Psoas muscle (tissue), 8 donors: ENCODE data around the gene OSBPL9. TPM values are rescaled to one million over a fixed set of nuclear protein-coding genes. Genes with fewer than 3 reads are reported as not detected.
"Not testable (repeated sequence)": the region's sequence is repeated elsewhere in the genome, so short reads cannot be mapped to it uniquely, and the experiment has no call there.

ENCODE experiments used
- ATAC-seq, 4 donors: fragments of 200-7000 bp; cut with Tn5 transposase; one replicate each; pipeline ENCODE4 v1.9.1; 2020; ENCODE audit warnings: moderate library complexity in 3 of 4, mild to moderate bottlenecking in 2 of 4
- DNase-seq, 2 donors: peaks; one replicate each; pipeline ENCODE4 v3.0.0-alpha.2; 2020
- H3K27ac ChIP-seq: fragments of 200-600 bp; one replicate; pipeline ENCODE4 v1.8.0; 2022
- H3K27me3 ChIP-seq, 3 donors: fragments of 200-600 bp in 1 of 3; one replicate each; pipeline versions ENCODE4 v1.6.1 to v1.8.0; 2013 to 2022; ENCODE audit warnings: low read length in 2 of 3, mild to moderate bottlenecking in 2 of 3, moderate library complexity in 1 of 3; ENCODE audit not compliant: insufficient read depth in 3 of 3
- H3K36me3 ChIP-seq, 2 donors: fragments of 200-600 bp in 1 of 2; one replicate each; pipeline versions ENCODE4 v1.6.1 to v1.8.0; 2013 to 2022; ENCODE audit warnings: low read depth in 1 of 2, mild to moderate bottlenecking in 1 of 2, moderate library complexity in 1 of 2; ENCODE audit not compliant: insufficient read depth in 1 of 2
- H3K4me1 ChIP-seq: fragments of 200-600 bp; one replicate; pipeline ENCODE4 v1.8.0; 2022
- H3K4me3 ChIP-seq: fragments of 200-600 bp; one replicate; pipeline ENCODE4 v1.8.0; 2022; ENCODE audit warnings: mild to moderate bottlenecking
- H3K9me3 ChIP-seq: fragments of 200-600 bp; one replicate; pipeline ENCODE4 v1.8.0; 2022
- WGBS, 3 donors: extraction: QIAGEN DNeasy Blood & Tissue Kit; methylation state at CpG; one replicate each; pipeline versions ENCODE4 v1.1.6 to v1.1.7; 2013; 5-methylcytosine and 5-hydroxymethylcytosine counted together
- intact Hi-C, 2 donors: fragments of 100-400 bp; cut with DNase I; formaldehyde crosslinking; loops; one replicate each; pipeline versions ENCODE4 v1.11.0 to v1.14.2; 2022
- polyA plus RNA-seq, 3 donors: library from polyadenylated mRNA; stranded (reverse); fragments of 200-250 nt; gene quantifications; one replicate each; pipeline ENCODE4 v1.2.3, GENCODE V29; 2013
- total RNA-seq, 4 donors: library from RNA; stranded (reverse); fragmentation: NEBNext Ultra II Directional in 2 of 4; extraction: Animal tissue kit (Norgen Biotek cat#: 25700) in 2 of 4; gene quantifications; one replicate each; pipeline versions ENCODE4 v1.2.1 to v1.2.4, GENCODE V29; 2021 to 2023
- TF ChIP-seq, protein P1 (sequence below): fragments of 200-600 bp; IDR thresholded peaks from one replicate; pipeline ENCODE4 v1.8.0; 2022; ENCODE audit warnings: antibody characterized with exemption
- donor health status: healthy with polysubstance abuse.
- donor health status: DM: no; HTN: no; CAD: no; lungs with moderate emphysema.
- donor health status: Bipolar disorder and iron deficiency.
- donor health status: healthy.
- donor health status: DM: yes; HTN: yes; CAD: no.
- donor health status: DM: no; HTN: no; CAD: no.
- donor health status: DM: no; HTN: no; CAD: no.
- donor health status: DM: yes; HTN: yes; CAD: no.

Gene OSBPL9
- total and polyA plus RNA-seq, 7 donors = 15.6 to 141 (median 60.6) TPM

DNA sequence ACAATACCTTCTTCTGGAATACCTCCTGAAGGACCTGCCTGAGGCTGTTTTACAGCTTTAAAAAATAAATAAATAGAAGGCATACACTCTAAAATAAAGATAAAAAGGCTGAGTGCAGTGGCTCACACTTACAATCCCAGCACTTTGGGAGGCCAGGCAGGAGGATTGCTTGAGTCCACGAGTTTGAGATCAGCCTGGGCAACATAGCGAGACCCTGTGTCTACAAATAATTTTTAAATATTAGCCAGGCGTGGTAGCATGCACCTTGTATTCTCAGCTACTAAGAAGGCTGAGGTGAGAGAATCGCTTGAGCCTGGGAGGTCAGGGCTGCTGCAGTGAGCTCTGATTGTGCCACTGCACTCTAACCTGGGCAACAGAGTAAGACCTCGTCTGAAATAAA, 75.0 kb downstream of the OSBPL9 start:
- Histone ChIP-seq H3K27me3 (no peaks in the 10 kb centered on the region), H3K4me1 (peaks cover 85% of the 10 kb centered on the region), H3K36me3 (peaks cover 0 to 4% of the 10 kb centered on the region in 2 donors), H3K9me3 (no peaks in the 10 kb centered on the region), H3K27ac (no peak overlapping the region), H3K4me3 (no peak overlapping the region)
- TF ChIP-seq, protein P1, sequence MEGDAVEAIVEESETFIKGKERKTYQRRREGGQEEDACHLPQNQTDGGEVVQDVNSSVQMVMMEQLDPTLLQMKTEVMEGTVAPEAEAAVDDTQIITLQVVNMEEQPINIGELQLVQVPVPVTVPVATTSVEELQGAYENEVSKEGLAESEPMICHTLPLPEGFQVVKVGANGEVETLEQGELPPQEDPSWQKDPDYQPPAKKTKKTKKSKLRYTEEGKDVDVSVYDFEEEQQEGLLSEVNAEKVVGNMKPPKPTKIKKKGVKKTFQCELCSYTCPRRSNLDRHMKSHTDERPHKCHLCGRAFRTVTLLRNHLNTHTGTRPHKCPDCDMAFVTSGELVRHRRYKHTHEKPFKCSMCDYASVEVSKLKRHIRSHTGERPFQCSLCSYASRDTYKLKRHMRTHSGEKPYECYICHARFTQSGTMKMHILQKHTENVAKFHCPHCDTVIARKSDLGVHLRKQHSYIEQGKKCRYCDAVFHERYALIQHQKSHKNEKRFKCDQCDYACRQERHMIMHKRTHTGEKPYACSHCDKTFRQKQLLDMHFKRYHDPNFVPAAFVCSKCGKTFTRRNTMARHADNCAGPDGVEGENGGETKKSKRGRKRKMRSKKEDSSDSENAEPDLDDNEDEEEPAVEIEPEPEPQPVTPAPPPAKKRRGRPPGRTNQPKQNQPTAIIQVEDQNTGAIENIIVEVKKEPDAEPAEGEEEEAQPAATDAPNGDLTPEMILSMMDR = no peak
- intact Hi-C loops = no loop called here
- WGBS, 3 donors = 89 to 92% (median 91%) methylated on average over 5 of the region's 5 CpGs
- ATAC-seq (no peak), DNase-seq (no peak)

DNA sequence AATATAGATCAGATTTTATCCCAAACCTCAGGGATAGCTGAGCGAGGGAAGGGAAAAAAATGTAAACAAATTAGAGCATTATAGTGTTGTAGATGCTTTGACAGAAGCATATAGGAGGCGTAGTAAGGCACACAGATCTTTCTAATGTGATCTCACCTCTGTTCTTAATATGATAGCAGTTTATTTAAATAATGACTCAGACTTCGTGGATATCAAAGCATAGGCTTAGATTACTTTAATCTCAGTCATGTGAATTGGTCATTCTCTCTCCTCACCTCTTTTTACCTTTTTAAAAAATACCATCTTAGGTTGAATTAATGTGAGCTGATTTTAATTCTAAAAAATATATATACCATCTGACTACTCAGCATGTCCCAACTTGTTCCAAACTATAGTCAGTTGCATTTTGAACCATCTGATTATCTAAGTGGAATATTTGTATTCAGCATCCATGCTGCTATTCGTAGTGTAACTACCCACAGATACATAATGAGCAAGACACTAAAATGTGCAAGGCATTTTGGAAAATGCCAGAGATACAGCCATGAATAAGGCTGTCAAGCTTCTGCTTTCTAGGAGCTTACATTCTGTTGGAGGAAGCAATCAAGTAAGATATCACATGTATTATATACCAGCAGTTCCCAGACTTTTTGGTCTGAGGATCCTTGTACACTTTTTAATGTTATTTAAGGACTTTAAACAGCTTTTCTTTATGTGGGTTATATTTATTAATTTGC, 76.7 kb downstream of the OSBPL9 start:
- intact Hi-C loops = no loop called here
- Histone ChIP-seq H3K27ac (peak overlapping the region; percentile 44), H3K36me3 (peaks cover 0 to 4% of the 10 kb centered on the region in 2 donors), H3K4me3 (no peak overlapping the region), H3K9me3 (no peaks in the 10 kb centered on the region), H3K4me1 (peaks cover 80% of the 10 kb centered on the region), H3K27me3 (no peaks in the 10 kb centered on the region)
- TF ChIP-seq, protein P1 = no peak
- 58 to 73% (median 65%) methylated on average over 4 of the region's 4 CpGs for WGBS, 3 donors
- peak in 3 of 4 donors; percentile 36 to 49 (median 45) for ATAC-seq
- no peak for DNase-seq

DNA sequence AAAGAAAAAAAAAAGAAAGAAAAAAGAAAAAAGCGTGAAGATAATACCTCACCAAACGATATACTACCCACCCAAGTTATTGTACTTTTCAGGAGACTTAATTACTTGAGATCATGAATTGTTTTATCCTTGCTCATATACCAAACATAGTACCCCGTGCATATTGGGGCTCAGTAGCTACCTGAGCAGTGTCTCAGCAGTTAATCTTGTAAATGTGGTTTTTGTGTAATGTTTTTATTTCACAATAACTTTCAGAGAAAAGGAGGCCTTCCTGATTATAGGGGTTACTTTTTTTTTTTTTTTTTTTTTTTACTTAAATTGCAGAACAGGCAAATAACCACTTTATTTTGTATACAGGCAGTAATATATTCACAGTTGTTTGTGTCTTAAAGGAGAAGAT, 80.3 kb downstream of the OSBPL9 start:
- no peak overlapping the region for H3K27ac ChIP-seq
- 89 to 95% (median 92%) methylated on average over 3 of the region's 3 CpGs for WGBS, 3 donors

DNA sequence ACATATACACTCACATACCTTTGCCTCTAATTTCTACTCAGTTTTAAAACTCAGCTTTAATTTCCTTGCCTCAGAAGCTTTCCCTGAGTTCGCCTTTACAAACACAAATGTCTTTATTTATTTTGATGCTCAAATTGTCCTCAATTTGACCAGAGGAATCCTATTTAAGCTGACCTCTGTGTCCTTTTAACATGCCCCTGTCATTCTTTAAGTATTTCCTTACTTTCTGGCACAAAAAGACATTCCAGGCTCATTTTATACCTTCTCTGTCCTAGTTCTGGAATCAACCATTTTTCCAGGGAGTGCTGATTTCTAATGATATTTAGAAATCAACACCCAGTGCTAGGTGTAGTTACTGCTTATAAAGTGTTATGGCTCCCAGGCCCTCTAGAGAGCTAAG, 82.5 kb downstream of the OSBPL9 start:
- WGBS, 3 donors = 65 to 84% (median 77%) methylated on average over 1 of the region's 1 CpG
- H3K27me3 ChIP-seq = no peaks in the 10 kb centered on the region
- no peak overlapping the region for H3K27ac ChIP-seq
- no peaks in the 10 kb centered on the region for H3K36me3 ChIP-seq
- intact Hi-C loops = loop anchor here in 1 of 2 donors (5.0 kb wide), 1 partner anchor 33 kb away; no protein-coding TSS in a partner anchor
- TF ChIP-seq, protein P1 = no peak
- no peaks in the 10 kb centered on the region for H3K9me3 ChIP-seq
- peaks cover 25% of the 10 kb centered on the region for H3K4me1 ChIP-seq
- DNase-seq (no peak), ATAC-seq (peak in 1 of 4 donors; percentile 20)
- no peak overlapping the region for H3K4me3 ChIP-seq

More for the DNA sequence above, 80.3 kb downstream of the OSBPL9 start:
- Histone ChIP-seq H3K4me1 (peaks cover 45% of the 10 kb centered on the region), H3K9me3 (no peaks in the 10 kb centered on the region), H3K4me3 (no peak overlapping the region), H3K27me3 (no peaks in the 10 kb centered on the region), H3K36me3 (no peaks in the 10 kb centered on the region)
- DNase-seq (no peak), ATAC-seq (no peak)
- intact Hi-C loops = loop anchor here in 1 of 2 donors (5.0 kb wide), 1 partner anchor 35 kb away; no protein-coding TSS in a partner anchor
- TF ChIP-seq, protein P1 = no peak

DNA sequence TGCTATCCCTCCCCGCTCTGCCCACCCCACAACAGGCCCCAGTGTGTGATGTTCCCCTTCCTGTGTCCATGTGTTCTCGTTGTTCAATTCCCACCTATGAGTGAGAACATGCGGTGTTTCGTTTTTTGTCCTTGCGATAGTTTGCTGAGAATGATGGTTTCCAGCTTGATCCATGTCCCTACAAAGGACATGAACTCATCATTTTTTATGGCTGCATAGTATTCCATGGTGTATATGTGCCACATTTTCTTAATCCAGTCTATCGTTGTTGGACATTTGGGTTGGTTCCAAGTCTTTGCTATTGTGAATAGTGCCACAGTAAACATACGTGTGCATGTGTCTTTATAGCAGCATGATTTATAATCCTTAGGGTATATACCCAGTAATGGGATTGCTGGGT, 84.9 kb downstream of the OSBPL9 start:
- H3K27ac ChIP-seq, H3K36me3 ChIP-seq, H3K4me3 ChIP-seq, ATAC-seq, H3K9me3 ChIP-seq, H3K27me3 ChIP-seq, DNase-seq, intact Hi-C loops: not testable (repeated sequence)
- 97 to 100% (median 99%) methylated on average over 6 of the region's 7 CpGs for WGBS, 3 donors
- H3K4me1 ChIP-seq = peaks cover 12% of the 10 kb centered on the region

DNA sequence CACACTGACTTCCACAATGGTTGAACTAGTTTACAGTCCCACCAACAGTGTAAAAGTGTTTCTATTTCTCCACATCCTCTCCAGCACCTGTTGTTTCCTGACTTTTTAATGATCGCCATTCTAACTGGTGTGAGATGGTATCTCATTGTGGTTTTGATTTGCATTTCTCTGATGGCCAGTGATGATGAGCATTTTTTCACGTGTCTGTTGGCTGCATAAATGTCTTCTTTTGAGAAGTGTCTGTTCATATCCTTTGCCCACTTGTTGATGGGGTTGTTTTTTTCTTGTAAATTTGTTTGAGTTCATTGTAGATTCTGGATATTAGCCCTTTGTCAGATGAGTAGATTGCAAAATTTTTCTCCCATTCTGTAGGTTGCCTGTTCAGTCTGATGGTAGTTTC, 85.3 kb downstream of the OSBPL9 start:
- H3K36me3 ChIP-seq, H3K4me1 ChIP-seq, intact Hi-C loops, ATAC-seq, H3K27ac ChIP-seq, H3K9me3 ChIP-seq, H3K4me3 ChIP-seq, DNase-seq, H3K27me3 ChIP-seq: not testable (repeated sequence)
- WGBS, 3 donors = 60 to 100% (median 73%) methylated on average over 1 of the region's 2 CpGs
